Effector memory CD4-positive, alpha-beta T cell (primary cell): ENCODE data around the gene WDHD1.
"Not testable (repeated sequence)": the region's sequence is repeated elsewhere in the genome, so short reads cannot be mapped to it uniquely, and the experiment has no call there.

ENCODE experiments used
- DNase-seq, 3 donors: peaks; one replicate each; pipeline ENCODE4 v3.0.0-alpha.2; 2020
- H3K27ac ChIP-seq: 2 replicates; pipeline ENCODE4 v1.7.0; 2013; ENCODE audit warnings: mild to moderate bottlenecking, low read length, moderate library complexity; ENCODE audit not compliant: insufficient read depth, poor library complexity, severe bottlenecking
- H3K27me3 ChIP-seq: replicated peaks from 2 replicates; pipeline ENCODE4 v1.7.0; 2013; ENCODE audit warnings: mild to moderate bottlenecking, low read length; ENCODE audit not compliant: insufficient read depth, control insufficient read depth, poor library complexity, severe bottlenecking
- H3K36me3 ChIP-seq: 2 replicates; pipeline ENCODE4 v1.7.0; 2013; ENCODE audit warnings: mild to moderate bottlenecking, low read length, moderate library complexity; ENCODE audit not compliant: control insufficient read depth, insufficient read depth
- H3K4me1 ChIP-seq: 2 replicates; pipeline ENCODE4 v1.7.0; 2013; ENCODE audit warnings: low read length, mild to moderate bottlenecking; ENCODE audit not compliant: control insufficient read depth, insufficient read depth, poor library complexity, severe bottlenecking
- H3K4me3 ChIP-seq: 2 replicates; pipeline ENCODE4 v1.7.0; 2013; ENCODE audit warnings: low read length, low read depth, mild to moderate bottlenecking; ENCODE audit not compliant: insufficient read depth, poor library complexity, severe bottlenecking
- H3K9me3 ChIP-seq: 2 replicates; pipeline ENCODE4 v1.7.0; 2013; ENCODE audit warnings: mild to moderate bottlenecking, low read length, moderate library complexity; ENCODE audit not compliant: control insufficient read depth

WDHD1 gene

GRCh38 chr14:55025948-55026347 is 951 bp downstream of the WDHD1 start:
- Histone ChIP-seq H3K4me3 (peak overlapping the region; percentile 78), H3K9me3 (no peaks in the 10 kb centered on the region), H3K27ac (no peak overlapping the region), H3K36me3 (no peaks in the 10 kb centered on the region), H3K27me3 (no peaks in the 10 kb centered on the region), H3K4me1 (peaks cover 8% of the 10 kb centered on the region)
- DNase-seq: no peak

- H3K27ac ChIP-seq, H3K36me3 ChIP-seq, H3K27me3 ChIP-seq, DNase-seq, H3K4me3 ChIP-seq, H3K9me3 ChIP-seq, H3K4me1 ChIP-seq: not testable (repeated sequence)
Measured at GRCh38 chr14:55024365-55024764, 2.5 kb downstream of the WDHD1 start.

- Histone ChIP-seq H3K27me3 (no peaks in the 10 kb centered on the region), H3K27ac (no peak overlapping the region), H3K4me3 (no peak overlapping the region), H3K4me1 (no peaks in the 10 kb centered on the region), H3K9me3 (no peaks in the 10 kb centered on the region), H3K36me3 (no peaks in the 10 kb centered on the region)
- no peak for DNase-seq
Measured at GRCh38 chr14:55019968-55020554, 6.8 kb downstream of the WDHD1 start.

GRCh38 chr14:55015006-55015405 is 11.9 kb downstream of the WDHD1 start:
- Histone ChIP-seq H3K4me1 (no peaks in the 10 kb centered on the region), H3K36me3 (no peaks in the 10 kb centered on the region), H3K27me3 (no peaks in the 10 kb centered on the region), H3K9me3 (no peaks in the 10 kb centered on the region), H3K4me3 (no peak overlapping the region), H3K27ac (no peak overlapping the region)
- no peak for DNase-seq

- H3K36me3 ChIP-seq: no peaks in the 10 kb centered on the region
- no peaks in the 10 kb centered on the region for H3K9me3 ChIP-seq
- no peaks in the 10 kb centered on the region for H3K4me1 ChIP-seq
- no peaks in the 10 kb centered on the region for H3K27me3 ChIP-seq
- H3K27ac ChIP-seq: no peak overlapping the region
- no peak for DNase-seq
- no peak overlapping the region for H3K4me3 ChIP-seq
Measured at GRCh38 chr14:55005071-55005470, 21.8 kb downstream of the WDHD1 start.

- DNase-seq: no peak
Measured at GRCh38 chr14:55000381-55000780, 26.5 kb downstream of the WDHD1 start.

GRCh38 chr14:54985156-54985555 is 41.7 kb downstream of the WDHD1 start:
- Histone ChIP-seq H3K4me1 (no peaks in the 10 kb centered on the region), H3K27me3 (no peaks in the 10 kb centered on the region), H3K9me3 (no peaks in the 10 kb centered on the region), H3K27ac (no peak overlapping the region), H3K4me3 (no peak overlapping the region), H3K36me3 (no peaks in the 10 kb centered on the region)
- DNase-seq: no peak

More at GRCh38 chr14:55000381-55000780, 26.5 kb downstream of the WDHD1 start:
- no peaks in the 10 kb centered on the region for H3K27me3 ChIP-seq
- H3K4me3 ChIP-seq: no peak overlapping the region
- H3K27ac ChIP-seq: no peak overlapping the region
- no peaks in the 10 kb centered on the region for H3K36me3 ChIP-seq
- no peaks in the 10 kb centered on the region for H3K9me3 ChIP-seq
- no peaks in the 10 kb centered on the region for H3K4me1 ChIP-seq

GRCh38 chr14:54981698-54982097 is 45.2 kb downstream of the WDHD1 start:
- Histone ChIP-seq H3K27me3 (no peaks in the 10 kb centered on the region), H3K36me3 (no peaks in the 10 kb centered on the region), H3K4me1 (no peaks in the 10 kb centered on the region), H3K9me3 (no peaks in the 10 kb centered on the region), H3K4me3 (no peak overlapping the region), H3K27ac (no peak overlapping the region)
- no peak for DNase-seq

GRCh38 chr14:54979039-54979438 is 47.9 kb downstream of the WDHD1 start:
- Histone ChIP-seq H3K4me1 (no peaks in the 10 kb centered on the region), H3K27me3 (no peaks in the 10 kb centered on the region), H3K4me3 (no peak overlapping the region), H3K27ac (no peak overlapping the region), H3K9me3 (no peaks in the 10 kb centered on the region), H3K36me3 (no peaks in the 10 kb centered on the region)
- DNase-seq: no peak

- Histone ChIP-seq H3K4me1 (no peaks in the 10 kb centered on the region), H3K9me3 (no peaks in the 10 kb centered on the region), H3K27ac (no peak overlapping the region), H3K36me3 (no peaks in the 10 kb centered on the region), H3K27me3 (no peaks in the 10 kb centered on the region), H3K4me3 (no peak overlapping the region)
- DNase-seq: no peak
Measured at GRCh38 chr14:54976316-54976715, 50.6 kb downstream of the WDHD1 start.
